Skin of body (tissue), 2 donors: Measurements from ENCODE around the gene RGS11. TPM values are rescaled to one million over a fixed set of nuclear protein-coding genes. Genes with fewer than 3 reads are reported as not detected.
"Not testable (repeated sequence)": the region's sequence is repeated elsewhere in the genome, so short reads cannot be mapped to it uniquely, and the experiment has no call there.

ENCODE experiments used
- DNase-seq: peaks from one replicate; lab custom pipeline; 2025; lab: John Stamatoyannopoulos, UW
- total RNA-seq: library from RNA; depleted of rRNA; stranded (reverse); fragments of >200 nt; gene quantifications from one replicate; pipeline ENCODE4 v1.2.3, GENCODE V29; 2014

Gene RGS11
- total RNA-seq, 1 donor from 2014 or later, result 2.4 TPM

GRCh38 chr16:230949-231348, 44.8 kb downstream of the RGS11 start:
- DNase-seq, result no peak

GRCh38 chr16:230351-230750, 45.4 kb downstream of the RGS11 start:
- not testable (repeated sequence) for DNase-seq

DNA sequence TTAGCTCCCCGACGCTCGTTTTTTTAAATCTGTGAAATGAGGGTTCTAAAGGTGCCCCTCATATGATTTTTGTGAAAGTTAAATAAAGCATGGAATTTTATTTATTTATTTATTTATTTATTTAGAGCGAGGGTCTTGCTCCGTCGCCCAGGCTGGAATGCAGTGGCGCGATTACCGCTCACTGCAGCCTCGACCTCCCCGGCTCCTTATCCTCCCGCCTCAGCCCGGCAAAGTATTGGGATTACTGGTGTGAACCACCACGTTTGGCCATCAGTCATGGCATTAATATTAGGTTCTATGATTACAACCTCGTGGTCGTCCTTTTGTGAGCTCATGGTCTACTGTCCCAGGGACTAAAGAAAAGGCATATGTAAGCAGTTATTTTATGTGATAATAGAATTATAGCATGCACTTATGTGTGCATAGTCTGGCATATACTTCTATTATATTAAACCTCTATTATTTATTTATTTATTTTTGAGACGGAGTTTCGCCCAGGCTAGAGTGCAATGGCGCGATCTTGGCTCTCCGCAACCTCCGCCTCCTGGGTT, 45.9 kb downstream of the RGS11 start:
- no peak for DNase-seq

DNA sequence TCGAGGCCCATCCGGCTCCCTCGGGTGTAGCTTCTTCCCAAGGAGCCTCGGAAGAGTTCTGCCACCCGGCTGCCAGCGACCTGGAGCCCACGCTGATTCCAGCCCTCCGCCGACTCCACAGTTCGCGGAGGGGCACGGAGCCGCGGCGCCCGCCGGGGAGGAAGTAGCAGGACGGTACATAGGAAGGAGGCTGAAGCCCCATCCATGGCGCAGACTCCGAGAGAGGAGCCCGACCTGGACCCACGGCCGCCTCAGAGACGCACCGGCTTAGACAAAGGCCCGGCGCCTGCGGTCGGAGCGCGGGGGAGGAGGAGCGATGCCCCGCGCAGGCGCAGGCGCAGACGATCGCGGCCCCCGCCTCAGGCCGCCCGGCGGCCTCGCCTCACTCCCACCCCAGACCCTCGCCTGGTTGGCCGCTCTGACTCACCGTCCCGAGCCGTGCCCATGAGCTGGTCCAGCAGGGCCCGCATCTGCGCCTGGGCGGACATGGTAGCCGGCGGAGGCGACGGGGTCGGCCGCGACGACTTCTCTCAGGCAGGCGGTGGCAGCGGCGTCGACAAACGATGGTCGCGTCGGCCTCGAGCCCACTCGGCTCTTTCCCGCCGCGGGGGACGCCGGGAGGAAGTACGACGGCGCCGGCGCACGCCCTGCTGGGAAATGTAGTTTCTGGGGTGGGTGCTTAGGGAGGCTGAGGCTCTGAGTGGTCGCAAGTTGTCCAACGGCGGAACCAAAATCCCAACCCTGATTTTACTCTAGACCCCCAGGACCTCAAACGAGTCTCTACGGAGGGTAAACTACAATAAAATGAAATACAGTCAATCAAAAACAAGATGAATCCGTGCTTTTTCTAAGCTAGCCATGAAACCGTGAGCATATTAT, 46.7 kb downstream of the RGS11 start, which contains the start of gene LUC7L:
Gene LUC7L (minus strand): TSS at position 598 of the 879 bp plus-strand sequence. CDS start 110 bp downstream, at position 488.
- DNase-seq, result peak; percentile 86

DNA sequence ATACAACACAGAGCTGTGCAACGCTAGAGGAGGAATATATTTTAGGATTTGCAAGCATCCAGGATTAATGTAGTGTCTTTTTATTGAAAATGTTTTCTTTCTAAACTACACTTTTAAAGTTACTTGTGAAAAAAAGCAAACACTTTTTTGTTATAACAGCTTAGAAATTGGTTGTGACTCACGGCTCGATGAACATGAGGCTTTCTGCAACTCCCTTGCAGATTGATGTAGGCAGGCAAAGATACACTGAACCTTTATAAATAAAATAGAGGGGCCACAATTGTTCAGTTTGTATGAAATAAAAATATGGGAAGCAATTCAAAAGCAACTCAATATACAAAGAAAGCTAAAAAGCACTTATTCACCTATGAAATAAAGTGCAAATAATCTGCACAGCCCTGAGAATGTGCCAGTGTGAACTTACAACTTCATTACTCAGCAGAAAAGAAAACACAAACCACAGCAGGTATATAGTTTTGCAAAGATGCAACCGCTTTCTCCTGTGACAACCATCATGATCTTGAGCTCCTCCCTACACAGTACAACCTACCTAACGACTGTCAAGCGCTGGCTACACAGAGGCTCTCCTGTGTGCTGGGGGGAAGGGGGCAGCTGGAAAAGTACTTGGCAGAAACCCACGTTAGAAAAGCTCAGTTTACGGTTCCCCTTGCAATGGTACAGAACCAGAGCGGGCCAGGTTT, 47.4 kb downstream of the RGS11 start:
- no peak for DNase-seq

DNA sequence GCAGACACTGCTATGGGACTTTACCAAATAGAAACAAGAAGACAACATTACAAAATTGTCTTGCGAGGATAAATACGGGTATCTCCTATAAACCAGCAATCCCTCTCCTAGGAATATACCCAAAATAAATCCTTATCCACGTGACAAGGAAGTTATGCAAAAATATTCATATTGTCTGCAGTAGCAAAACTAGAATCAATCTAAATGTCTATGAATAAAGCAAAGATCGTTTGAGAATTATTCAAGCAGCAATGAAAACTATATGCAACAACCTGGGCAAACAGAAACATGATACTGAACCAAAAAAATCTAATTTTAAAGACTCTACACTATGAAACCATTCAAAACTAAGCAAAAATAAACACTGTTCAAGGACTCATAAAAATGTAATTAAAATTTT, 55.7 kb downstream of the RGS11 start:
- DNase-seq, result no peak

Other genes starting within 250 kb of the RGS11 start
- 3.7 TPM for gene POLR3K, start 222.3 kb downstream of the RGS11 start, total RNA-seq
- gene SNRNP25, start 222.1 kb downstream of the RGS11 start, total RNA-seq, result 13.0 TPM
- gene RHBDF1, start 203.3 kb downstream of the RGS11 start, total RNA-seq, result 29.1 TPM
- gene MPG, start 197.7 kb downstream of the RGS11 start, total RNA-seq, result 40.4 TPM
- gene NPRL3, start 137.3 kb downstream of the RGS11 start, total RNA-seq, result 12.5 TPM
- gene HBZ, start 123.3 kb downstream of the RGS11 start, total RNA-seq, result 8.4 TPM
- gene HBM, start 110.0 kb downstream of the RGS11 start, total RNA-seq, result 89.5 TPM
- 7,549 TPM for gene HBA2, start 103.1 kb downstream of the RGS11 start, total RNA-seq
- 3,010 TPM for gene HBA1, start 99.3 kb downstream of the RGS11 start, total RNA-seq
- gene HBQ1, start 95.5 kb downstream of the RGS11 start, total RNA-seq, result 2.2 TPM
- 71.7 TPM for gene LUC7L, start 46.5 kb downstream of the RGS11 start, total RNA-seq
- gene FAM234A, start 41.1 kb downstream of the RGS11 start, total RNA-seq, result 37.1 TPM
- 0.99 TPM for gene ARHGDIG, start 4.6 kb upstream of the RGS11 start, total RNA-seq
- gene PDIA2, start 7.2 kb upstream of the RGS11 start, total RNA-seq, result 1.1 TPM
- gene AXIN1, start 76.8 kb upstream of the RGS11 start, total RNA-seq, result 13.3 TPM
- 20.9 TPM for gene MRPL28, start 94.6 kb upstream of the RGS11 start, total RNA-seq
- 10.6 TPM for gene PGAP6, start 106.0 kb upstream of the RGS11 start, total RNA-seq
- gene NME4, start 121.3 kb upstream of the RGS11 start, total RNA-seq, result 26.4 TPM
- 7.2 TPM for gene DECR2, start 125.9 kb upstream of the RGS11 start, total RNA-seq
- gene RAB11FIP3, start 149.7 kb upstream of the RGS11 start, total RNA-seq, result 17.2 TPM